RWPE2 (cell line): ENCODE results near the gene HSPA8.

Experiments used
- ATAC-seq: fragments of 200-7000 bp; cut with Tn5 transposase; 3 replicates; pipeline ENCODE4 v1.9.1; 2021; ENCODE audit warnings: low read depth
- DNase-seq: peaks from one replicate; pipeline ENCODE4 v3.0.0-alpha.2; 2020; ENCODE audit warnings: low spot score
- H3K27ac ChIP-seq: fragments of 450-650 bp; 2 replicates; pipeline ENCODE4 v1.5.1; 2017; ENCODE audit warnings: mild to moderate bottlenecking; ENCODE audit not compliant: poor library complexity, severe bottlenecking
- H3K27me3 ChIP-seq: fragments of 250-450 bp; sonication (Bioruptor Pico); 2 replicates; pipeline ENCODE4 v1.5.1; 2021; ENCODE audit warnings: mild to moderate bottlenecking, moderate library complexity; ENCODE audit not compliant: insufficient read depth, poor library complexity, severe bottlenecking
- H3K36me3 ChIP-seq: fragments of 250-450 bp; sonication (Bioruptor Pico); 2 replicates; pipeline ENCODE4 v1.5.1; 2020; ENCODE audit warnings: low read depth, mild to moderate bottlenecking, moderate library complexity
- H3K4me1 ChIP-seq: fragments of 250-450 bp; sonication (Bioruptor Pico); 2 replicates; pipeline ENCODE4 v1.5.1; 2021; ENCODE audit warnings: mild to moderate bottlenecking, moderate library complexity; ENCODE audit not compliant: insufficient read depth, poor library complexity, severe bottlenecking
- H3K4me3 ChIP-seq: fragments of 250-450 bp; sonication (Bioruptor Pico); 2 replicates; pipeline ENCODE4 v1.5.1; 2021; ENCODE audit warnings: mild to moderate bottlenecking, moderate library complexity; ENCODE audit not compliant: severe bottlenecking
- H3K9me3 ChIP-seq: fragments of 250-450 bp; sonication (Bioruptor Pico); 2 replicates; pipeline ENCODE4 v1.5.1; 2021; ENCODE audit warnings: mild to moderate bottlenecking, moderate library complexity; ENCODE audit not compliant: severe bottlenecking
- TF ChIP-seq, protein P1 (sequence below): fragments of 450-650 bp; IDR thresholded peaks from one replicate; pipeline ENCODE4 v1.5.1; 2017; ENCODE audit warnings: mild to moderate bottlenecking, moderate library complexity; ENCODE audit not compliant: poor library complexity, severe bottlenecking

The HSPA8 gene

DNA sequence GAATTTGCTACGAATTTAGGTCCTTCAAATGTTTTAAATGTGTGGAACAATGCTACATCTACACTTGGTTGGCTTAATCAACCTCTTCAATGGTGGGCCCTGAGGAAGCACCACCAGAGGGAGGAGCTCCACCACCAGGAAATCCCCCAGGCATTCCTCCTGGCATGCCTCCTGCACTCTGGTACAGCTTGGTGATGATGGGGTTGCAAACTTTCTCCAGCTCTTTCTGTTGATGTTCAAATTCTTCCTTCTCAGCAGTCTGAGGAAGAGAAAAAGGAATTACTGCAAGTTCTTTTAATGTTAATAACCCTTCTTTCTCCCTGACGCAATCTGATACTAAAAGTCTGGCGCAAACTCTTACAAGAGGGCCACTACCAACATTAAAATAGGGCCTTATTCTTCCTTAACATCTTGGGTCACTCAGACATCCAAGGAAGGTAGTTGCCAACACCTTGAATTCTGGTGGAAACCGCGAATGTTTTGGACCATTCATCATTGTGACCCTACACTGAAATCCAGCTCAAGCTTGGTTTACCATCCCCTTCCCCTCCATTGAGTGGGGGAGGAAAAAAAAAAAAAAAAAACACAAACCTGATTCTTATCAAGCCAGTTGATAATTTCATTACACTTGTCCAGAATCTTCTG is 4.2 kb downstream of the HSPA8 start:
- TF ChIP-seq, protein P1, sequence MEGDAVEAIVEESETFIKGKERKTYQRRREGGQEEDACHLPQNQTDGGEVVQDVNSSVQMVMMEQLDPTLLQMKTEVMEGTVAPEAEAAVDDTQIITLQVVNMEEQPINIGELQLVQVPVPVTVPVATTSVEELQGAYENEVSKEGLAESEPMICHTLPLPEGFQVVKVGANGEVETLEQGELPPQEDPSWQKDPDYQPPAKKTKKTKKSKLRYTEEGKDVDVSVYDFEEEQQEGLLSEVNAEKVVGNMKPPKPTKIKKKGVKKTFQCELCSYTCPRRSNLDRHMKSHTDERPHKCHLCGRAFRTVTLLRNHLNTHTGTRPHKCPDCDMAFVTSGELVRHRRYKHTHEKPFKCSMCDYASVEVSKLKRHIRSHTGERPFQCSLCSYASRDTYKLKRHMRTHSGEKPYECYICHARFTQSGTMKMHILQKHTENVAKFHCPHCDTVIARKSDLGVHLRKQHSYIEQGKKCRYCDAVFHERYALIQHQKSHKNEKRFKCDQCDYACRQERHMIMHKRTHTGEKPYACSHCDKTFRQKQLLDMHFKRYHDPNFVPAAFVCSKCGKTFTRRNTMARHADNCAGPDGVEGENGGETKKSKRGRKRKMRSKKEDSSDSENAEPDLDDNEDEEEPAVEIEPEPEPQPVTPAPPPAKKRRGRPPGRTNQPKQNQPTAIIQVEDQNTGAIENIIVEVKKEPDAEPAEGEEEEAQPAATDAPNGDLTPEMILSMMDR: no peak
- Histone ChIP-seq H3K36me3 (peaks cover 73% of the 10 kb centered on the region), H3K9me3 (no peaks in the 10 kb centered on the region), H3K27ac (peak overlapping the region; percentile 92), H3K4me1 (peaks cover 5% of the 10 kb centered on the region), H3K4me3 (no peak overlapping the region), H3K27me3 (no peaks in the 10 kb centered on the region)
- DNase-seq (no peak), ATAC-seq (no peak)

DNA sequence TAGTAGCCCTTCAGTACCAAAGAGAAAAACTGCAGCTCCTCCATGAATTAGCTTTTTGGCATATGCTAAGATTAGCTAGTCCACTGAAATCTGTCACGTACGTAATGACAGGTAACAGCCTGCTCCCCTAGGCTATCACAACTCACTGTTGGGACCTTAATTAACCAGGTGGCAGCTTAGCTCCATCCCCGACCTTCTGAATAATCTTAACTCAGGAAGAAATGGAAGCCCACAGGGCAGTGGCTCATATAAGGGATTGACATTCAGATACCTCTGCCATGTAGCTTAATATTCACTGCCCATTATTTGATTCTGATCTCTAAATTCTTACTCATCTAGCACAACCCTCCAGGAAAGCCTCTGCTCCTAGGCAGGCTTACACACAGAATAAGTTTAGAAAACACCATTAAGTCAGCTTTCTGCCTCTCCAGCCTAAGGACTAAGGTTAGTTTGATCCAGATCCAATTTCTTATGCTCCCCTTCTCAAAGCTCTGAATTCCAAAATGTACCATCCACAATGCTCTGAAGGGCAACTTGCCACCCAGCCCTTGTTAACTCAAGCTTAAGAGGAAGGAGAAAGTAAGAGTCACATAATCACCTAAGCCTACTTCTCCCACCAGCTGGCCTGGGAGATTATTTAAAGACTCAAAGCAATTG is 5.0 kb downstream of the HSPA8 start:
- no peaks in the 10 kb centered on the region for H3K9me3 ChIP-seq
- H3K4me1 ChIP-seq: peaks cover 5% of the 10 kb centered on the region
- peaks cover 73% of the 10 kb centered on the region for H3K36me3 ChIP-seq
- no peak for ATAC-seq
- TF ChIP-seq, protein P1: no peak
- DNase-seq: no peak
- H3K4me3 ChIP-seq: no peak overlapping the region
- H3K27me3 ChIP-seq: no peaks in the 10 kb centered on the region
- peak overlapping the region; percentile 92 for H3K27ac ChIP-seq

DNA sequence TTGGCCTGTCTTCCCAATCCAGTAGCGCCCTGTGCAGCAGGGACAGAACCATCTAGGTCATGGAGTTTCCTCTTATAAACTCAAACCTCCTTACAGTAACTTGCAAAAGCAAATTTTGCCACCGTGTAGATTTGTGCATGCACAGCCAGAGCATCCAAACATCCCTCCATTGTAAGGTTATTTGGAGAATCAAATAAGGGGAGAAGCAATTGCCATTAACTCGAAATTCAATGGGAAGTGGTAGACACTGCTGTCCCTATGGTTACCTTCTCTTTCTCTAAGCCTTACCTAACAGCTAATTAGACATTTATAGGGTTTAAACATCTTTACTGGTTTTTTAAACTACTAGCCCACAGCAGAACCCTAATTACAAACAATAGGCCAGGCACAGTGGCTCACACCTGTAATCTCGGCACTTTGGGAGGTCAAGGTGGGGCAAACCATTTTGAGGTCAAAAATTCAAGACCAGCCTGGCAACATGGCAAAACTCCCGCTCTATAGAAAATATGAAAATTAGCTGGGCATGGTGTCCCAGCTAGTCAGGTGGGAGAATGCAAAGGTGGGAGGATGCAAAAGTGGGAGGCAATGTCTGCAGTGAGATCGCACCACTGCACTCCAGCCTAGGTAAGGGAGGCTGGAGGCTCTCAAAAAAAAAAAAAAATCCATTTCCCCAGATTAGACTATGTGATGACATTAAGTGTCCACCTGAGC is 6.6 kb downstream of the HSPA8 start:
- Histone ChIP-seq H3K9me3 (no peaks in the 10 kb centered on the region), H3K36me3 (peaks cover 59% of the 10 kb centered on the region), H3K27me3 (no peaks in the 10 kb centered on the region), H3K4me3 (no peak overlapping the region), H3K27ac (peak overlapping the region; percentile 11), H3K4me1 (peaks cover 5% of the 10 kb centered on the region)
- TF ChIP-seq, protein P1: no peak
- ATAC-seq (peak; percentile 2; the same call in 1 of the 3 replicates), DNase-seq (no peak)

DNA sequence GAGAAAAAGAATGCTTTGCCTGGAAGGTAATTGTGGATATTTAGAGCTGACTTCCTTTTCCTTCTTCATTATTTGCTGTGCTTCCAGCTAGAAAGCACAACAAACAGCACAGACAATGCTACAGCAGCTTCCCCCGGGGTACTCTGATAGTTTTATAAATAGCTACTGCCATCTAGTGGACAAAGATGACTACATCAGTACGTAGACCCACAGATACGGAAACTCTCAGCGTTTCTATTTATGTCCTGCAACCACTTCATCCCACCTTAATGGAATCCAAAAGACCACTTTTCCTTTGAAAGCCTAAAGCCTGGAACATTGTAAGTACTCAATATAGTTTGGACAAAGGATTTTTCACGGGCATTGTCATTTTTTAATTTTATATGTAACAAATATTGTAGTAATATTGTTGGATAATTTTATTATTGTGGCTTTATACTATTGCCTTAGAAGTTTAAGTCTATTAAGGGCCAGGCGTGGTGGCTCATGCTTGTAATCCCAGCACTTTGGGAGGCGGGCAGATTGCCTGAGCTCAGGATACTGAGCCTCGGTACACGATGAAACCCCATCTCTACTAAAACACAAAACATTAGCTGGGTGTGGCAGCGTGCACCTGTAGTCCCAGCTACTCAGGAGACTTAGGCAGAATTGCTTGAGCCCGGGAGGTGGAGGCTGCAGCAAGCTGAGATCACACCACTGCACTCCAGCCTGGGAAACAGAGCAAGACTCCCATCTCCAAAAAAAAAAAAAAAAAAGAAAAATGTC is 7.5 kb downstream of the HSPA8 start:
- Histone ChIP-seq H3K36me3 (peaks cover 50% of the 10 kb centered on the region), H3K4me3 (no peak overlapping the region), H3K9me3 (no peaks in the 10 kb centered on the region), H3K27ac (peak overlapping the region; percentile 11), H3K27me3 (no peaks in the 10 kb centered on the region), H3K4me1 (peaks cover 4% of the 10 kb centered on the region)
- peak; percentile 76 for ATAC-seq
- TF ChIP-seq, protein P1: peak; percentile 80
- DNase-seq: no peak
